HepG2 (cell line): Measurements from ENCODE around the gene EPHA10. TPM values are rescaled to one million over a fixed set of nuclear protein-coding genes. Genes with fewer than 3 reads are reported as not detected.

Source experiments
- RNF219 ChIP-seq: sonication (generic); formaldehyde crosslinking; IDR thresholded peaks from 2 replicates; pipeline ENCODE4 v1.5.0; 2020; ENCODE audit warnings: mild to moderate bottlenecking, missing genetic modification reagents
- ZNF142 ChIP-seq: sonication (generic); formaldehyde crosslinking; IDR thresholded peaks from 2 replicates; pipeline ENCODE4 v1.4.0; 2020; ENCODE audit warnings: missing genetic modification reagents
- ZNF407 ChIP-seq: sonication (generic); formaldehyde crosslinking; IDR thresholded peaks from one replicate; pipeline ENCODE4 v1.5.1; 2020; ENCODE audit warnings: mild to moderate bottlenecking, missing genetic modification reagents; ENCODE audit errors: not compliant biosample characterization
- polyA plus RNA-seq, 8 experiments: library from polyadenylated mRNA; depleted of rRNA in 3 of 8; stranded (reverse) in 7 of 8; unstranded in 1 of 8; fragments of >200 nt; fragmentation: Illumina TruSeq in 4 of 8; extraction: Trizol in 4 of 8; gene quantifications; 2 replicates each; pipeline versions ENCODE4 v1.2.1 to v1.2.3, GENCODE V29; 2011 to 2016; ENCODE audit warnings: low read depth in 4 of 8, missing spikeins in 1 of 8, mixed read lengths in 1 of 8; ENCODE audit not compliant: insufficient read depth in 1 of 8
- total RNA-seq, 5 experiments: library from RNA; depleted of rRNA; stranded (reverse); fragments of >200 nt; fragmentation: Illumina TruSeq; extraction: Trizol; gene quantifications; 2 replicates each; pipeline ENCODE4 v1.2.3, GENCODE V29; 2016; ENCODE audit warnings: low read depth in 1 of 5

EPHA10 gene
- total and polyA plus RNA-seq, 2 of the 13 experiments (the other 11 are each of a cell fraction or from before 2014, with no cell fraction given): 0.11 to 0.58 TPM

GRCh38 chr1:37688926-37689325 lies 76.0 kb downstream of the EPHA10 start (continued):
- TF ChIP-seq ZNF407: no peak
- TF ChIP-seq ZNF142 (CRISPR knock-in tag): no peak
- no peak for TF ChIP-seq RNF219 (CRISPR knock-in tag)
